GM18870 (cell line): ENCODE results near the gene MFAP3L.
A peak's percentile ranks its signal among the peaks of the same experiment; 100 is the strongest.

ENCODE experiments used
- ATAC-seq: cut with Tn5 transposase; IDR thresholded peaks from one replicate; pipeline ENCODE4 v1.9.1; 2021; ENCODE audit warnings: moderate library complexity; ENCODE audit not compliant: unreplicated experiment

Gene MFAP3L

DNA sequence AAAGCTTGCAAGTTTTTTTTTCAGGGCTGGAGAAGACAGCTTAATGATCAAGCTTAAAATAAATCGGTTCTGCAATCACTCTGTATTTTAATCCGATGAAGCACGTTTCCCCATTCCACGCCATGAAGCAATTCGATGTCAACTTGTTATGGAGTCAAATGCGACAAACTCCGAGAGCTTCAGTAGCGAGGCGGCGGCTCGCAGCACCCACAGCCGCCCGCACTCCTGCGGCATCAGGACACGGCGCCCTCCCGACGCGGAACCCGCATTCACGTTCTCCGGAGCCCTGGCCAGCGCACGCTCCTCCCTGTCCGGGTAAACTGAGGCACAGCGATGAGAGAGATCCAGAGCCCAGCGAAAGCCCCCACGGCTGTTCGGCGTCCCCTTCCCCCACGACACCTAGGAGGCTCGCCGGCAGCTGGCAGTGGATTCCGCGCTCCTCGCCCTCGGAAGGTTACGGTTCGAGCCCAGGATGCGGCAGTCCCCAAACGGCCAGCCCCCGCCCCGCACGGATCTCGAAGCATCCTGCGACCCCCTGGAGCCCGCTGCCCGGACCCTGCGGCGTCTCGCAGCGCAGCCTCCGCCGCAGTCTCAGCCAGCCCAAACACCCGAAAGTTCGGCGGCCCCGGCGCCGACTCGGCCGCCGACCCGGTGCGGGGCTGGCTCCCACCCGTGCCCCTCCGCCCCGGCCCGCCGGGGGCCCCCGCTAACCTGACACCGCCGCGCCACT lies 507 bp downstream of the MFAP3L start:
- no peak for ATAC-seq

DNA sequence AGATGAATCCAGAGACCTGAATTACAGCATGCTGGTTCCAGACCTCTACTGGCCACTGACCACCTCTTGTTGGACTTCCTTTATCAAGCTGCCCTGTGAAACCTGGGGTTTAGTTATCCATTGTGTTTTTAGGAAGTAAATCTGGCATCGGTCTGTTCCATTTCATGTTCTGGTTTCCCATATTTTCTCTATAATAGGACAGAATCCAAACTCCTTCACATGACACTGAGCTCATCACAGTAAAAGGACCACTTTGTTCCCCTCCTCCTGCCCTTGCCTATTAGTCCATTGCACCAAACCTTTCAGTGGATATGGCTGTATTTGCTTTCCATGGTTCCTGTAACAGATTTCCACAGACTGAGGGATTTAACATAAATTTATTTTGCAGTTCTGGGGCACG lies 4.0 kb downstream of the MFAP3L start:
- ATAC-seq, result no peak

DNA sequence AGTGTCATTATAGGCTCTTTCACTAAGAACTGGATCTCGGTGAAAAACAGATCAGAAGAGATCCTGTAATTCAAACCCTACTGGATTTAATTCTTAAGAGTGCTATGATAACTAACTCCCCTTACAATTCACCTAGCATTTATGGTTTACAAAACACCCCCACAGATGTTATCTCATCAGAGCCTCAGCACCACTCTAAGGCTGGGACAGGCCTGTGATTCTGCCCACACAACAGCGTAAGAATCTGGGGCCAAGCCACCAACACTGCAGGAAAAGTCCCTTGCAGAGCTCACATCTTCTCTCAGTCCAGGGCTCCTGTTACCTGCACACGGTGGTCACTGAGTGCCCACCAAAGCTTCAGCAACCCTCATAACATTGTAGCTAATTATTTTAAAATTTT lies 8.9 kb downstream of the MFAP3L start:
- ATAC-seq, result no peak

DNA sequence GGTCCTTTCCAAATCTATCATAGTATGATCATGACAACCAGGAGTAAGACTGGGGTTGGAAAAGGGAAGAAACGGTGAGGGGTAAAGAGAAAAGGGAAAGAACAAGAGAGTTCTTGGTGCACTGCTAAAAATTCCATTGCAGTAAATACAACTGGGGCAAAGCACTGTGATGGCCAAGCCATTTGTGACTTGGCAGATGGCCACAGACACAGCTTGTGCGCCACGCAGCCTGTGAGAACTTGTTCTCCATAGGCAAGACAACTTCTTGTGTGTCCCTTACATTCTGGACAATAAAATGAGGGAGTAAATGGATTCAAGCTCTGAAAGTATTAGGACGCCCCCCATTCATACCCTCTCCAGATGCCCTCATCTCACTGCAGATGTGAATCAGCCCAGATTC lies 10.9 kb downstream of the MFAP3L start:
- no peak for ATAC-seq

DNA sequence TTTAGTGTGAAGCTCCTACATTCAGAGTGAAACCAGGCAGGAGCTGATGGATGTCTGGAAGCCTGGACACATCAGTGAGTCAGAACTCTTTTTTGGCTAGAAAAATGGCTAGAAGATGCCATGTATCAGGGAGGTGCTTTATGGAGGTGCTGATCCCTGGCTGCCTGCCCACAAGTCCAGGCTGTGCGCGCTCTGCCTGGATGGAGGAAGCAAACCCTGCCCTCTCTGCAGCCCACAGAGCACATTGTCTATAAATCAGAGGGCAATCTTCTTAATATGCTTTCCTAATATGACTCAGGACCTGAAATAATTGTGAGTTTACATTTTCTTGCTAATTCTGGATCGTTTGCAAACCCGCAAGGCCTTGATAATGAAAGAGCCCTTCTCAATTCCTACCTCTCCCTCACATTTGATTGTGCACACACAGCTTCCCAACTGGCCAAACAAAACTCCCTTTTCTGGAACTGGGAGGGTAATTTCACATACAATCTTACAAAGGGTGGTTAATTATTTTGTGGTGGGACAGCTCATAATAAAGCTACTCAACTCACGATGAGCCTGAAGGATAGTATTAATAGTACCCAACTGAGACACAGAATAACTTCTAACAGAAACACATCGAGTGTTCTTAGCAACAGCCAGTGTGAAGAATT lies 11.7 kb downstream of the MFAP3L start:
- no peak for ATAC-seq

DNA sequence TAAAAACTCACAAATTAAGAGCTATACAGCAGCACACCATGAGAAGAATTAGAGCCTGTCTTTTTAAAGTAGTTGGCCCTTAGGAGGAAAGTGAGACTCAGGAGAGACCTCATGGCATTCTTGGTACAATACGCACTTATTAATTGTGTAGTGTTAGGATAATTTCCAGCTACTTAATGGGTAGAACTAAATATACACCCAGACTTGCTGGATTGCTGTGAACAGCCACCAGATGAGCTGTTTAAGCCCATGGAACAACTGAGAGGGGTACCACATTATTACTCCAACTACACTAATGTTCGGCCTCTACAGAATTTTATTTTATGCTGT lies 13.6 kb downstream of the MFAP3L start:
- ATAC-seq, result no peak

DNA sequence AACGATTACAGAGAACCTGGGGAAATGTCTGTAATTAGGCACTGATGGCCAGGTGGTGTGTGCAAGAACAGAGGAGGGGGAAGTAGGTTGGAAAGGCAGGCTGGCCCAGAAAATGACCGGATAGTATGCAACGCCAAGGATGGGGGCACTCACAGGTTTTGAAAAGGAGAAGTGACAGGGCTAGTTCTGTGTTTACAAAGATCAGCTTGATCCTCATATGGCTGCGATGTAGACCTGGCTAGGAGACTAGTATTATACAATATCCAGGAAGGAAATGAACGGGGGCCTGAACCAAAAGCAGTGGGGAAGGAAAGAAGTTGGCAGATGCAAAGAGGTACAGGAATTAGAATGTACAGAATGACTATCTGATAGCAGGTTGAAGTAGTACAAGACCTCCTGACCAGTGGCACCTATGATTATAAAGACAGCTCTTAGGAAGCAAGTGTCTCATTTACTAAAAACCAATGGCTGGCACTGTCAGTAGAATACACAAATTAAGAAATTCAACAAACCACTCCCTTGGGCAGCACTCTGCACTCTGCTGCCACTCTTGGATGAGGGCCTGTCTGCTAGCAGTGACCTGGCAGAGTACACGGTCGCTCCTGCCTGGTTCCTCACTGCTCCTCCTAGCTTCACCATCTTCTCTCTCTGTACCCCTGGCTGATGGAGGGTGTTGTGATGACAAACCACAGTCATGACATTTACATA lies 14.1 kb downstream of the MFAP3L start:
- no peak for ATAC-seq

DNA sequence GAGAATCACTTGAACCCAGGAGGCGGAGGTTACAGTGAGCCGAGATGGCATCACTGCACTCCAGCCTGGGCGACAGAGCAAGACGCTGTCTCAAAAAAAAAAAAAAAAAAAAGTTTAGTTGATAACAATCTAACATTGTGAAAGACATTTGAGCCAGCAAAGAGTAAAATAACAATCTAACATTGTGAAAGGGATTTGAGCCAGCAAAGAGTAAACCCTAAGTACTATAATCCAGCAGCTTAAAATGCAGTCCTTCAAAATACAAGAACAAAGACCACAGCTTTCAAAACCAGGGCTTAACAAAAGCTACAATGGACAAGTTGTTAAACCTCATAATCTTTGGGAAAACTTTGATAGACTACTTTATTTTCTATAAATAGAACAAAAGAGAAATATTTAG lies 16.9 kb downstream of the MFAP3L start:
- ATAC-seq, result no peak

DNA sequence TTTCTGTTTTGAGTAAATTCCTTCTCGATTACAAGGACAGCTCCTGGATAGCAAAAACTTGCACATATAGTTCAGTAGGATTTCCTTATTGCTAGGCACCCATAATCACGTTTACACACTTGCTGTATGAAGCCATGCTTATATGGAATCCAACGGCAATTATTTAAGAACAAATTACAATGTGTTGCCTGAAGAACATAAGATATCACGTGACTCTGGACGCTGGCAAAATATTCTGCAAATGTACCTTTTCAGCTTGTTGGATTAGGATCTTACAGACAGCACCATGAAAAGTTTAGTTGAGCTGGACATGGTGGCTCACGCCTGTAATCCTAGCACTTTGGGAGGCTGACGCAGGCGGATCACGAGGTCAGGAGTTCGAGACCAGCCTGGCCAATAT lies 17.4 kb downstream of the MFAP3L start:
- ATAC-seq, result no peak

DNA sequence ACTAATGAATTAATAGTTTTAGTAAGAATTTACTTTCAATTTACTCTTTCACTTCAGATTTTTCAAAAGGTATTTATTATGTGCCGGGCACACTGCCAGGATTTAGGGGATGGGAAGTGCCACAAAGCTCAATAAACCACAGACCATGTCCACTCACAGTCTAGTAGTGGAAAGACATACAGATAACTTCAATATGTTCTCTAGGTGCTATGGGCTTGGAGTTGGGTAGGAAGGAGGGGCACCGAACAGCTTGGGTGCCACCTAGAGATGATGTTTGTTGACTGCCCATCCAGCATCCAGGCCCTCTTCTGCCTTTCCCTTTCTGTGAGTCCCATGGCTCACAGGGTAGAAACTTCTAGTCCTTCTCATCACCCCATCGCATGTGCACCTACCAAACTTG lies 17.8 kb downstream of the MFAP3L start:
- peak; percentile 46 for ATAC-seq

DNA sequence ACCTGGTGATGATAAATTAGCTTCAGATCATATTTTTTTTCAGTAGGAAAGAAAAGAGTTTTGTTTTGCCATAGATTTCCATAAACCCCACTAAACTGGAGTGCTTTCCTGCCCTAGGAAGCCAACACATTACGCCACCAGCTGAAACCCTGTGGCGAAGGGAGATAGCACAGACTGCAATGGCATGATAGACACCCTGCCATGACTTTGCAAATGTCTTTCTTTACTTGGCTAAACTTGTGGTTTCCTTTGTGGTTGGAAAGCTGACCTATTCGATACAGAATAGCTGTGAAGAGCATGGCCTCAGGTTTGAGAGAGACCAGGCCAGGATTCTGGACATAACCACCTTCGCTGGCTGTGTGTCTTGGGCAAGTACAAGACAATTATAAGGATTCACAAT lies 19.1 kb downstream of the MFAP3L start:
- ATAC-seq, result no peak

DNA sequence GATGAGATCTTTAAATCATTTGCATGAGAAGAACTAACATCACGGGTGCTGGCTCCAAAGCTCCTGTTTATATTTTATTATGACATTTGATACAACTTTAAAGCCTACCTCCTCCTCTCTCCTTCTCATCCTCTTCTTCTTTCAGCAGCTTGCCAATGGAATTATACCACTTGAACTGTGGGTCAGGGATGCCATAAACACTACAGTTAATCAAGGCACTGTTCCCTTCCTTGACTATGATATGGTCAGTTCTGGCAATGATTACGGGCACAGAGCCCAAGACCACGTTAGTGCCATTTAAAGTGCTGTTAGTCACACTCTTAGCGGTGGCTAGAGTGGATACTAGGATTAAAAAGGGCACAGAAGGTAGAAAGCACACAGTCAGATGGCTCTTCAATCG lies 20.7 kb downstream of the MFAP3L start:
- no peak for ATAC-seq

DNA sequence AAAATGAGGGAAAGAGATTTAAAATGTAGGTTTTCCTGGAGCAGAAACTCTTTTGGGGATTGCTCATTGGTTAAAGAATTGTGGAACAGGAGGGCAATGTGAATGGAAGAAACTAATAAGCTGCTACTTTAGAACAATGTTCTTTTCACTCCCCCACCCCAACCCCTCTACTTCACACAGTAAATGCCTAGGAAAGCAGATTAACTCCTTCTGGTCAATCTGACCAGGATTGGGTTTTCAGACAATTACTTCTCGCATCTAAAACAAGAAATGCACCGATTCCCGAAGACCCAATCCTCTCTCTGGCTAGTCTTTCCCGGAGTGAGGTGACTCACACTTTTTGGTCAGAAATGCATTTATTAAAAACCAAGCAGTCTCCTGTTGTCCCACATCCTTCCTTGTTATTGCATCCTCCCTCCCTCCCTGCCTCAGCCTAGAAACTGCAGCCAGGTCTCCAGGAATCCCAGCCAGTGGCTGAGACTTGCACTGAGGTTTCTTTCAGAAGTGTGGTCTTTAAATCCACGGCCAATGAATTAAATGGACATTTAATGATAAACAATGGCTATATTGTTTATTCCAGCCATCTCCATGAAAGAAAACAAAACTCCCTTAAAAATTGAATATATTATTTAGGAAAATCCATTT lies 21.4 kb downstream of the MFAP3L start:
- no peak for ATAC-seq

DNA sequence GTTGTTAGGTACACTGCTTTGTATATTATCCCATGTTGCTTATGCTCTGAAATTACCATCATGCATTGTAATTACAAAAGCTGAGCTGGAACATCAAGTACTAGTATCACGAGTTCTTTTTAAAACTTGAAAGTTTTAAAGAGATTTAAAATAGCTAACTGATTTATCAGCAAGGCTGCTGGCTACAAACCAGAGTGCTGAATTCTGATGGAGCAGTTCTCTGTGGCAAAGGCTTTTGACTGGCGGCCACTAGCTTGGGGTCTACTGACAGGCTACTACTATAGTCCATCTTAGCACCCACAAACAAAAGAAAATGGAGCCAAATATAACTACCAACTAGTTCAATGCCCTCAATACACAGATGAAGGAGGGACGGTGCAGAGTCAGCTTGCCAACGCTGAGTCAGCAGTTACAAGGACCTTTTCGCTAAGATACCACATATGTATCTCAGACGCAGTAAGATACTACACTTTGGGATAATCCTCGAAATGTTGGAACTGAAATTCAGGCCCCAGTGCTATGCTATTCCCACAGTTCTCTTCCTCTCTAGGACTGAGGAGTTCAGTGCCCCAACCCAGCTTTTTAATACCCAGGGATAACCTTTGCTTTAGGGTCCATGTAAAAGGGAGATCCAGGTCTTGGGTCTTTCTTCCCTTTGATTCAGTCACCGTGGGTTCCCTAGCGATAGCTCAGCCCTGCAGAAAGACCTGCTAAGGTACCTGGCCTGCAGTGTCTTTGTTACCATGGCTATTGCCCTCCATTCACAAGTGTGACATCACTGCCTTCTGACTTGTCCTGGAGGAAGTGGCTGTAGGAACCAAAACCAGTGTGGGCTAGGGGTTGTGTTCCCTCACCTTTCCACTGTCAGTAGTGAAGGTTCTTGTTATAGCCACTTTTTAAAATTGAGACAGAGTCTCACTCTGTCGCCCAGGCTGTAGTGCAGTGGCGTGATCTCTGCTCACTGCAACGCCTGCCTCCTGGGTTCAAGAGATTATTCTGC lies 22.8 kb downstream of the MFAP3L start:
- peak; percentile 51 for ATAC-seq

DNA sequence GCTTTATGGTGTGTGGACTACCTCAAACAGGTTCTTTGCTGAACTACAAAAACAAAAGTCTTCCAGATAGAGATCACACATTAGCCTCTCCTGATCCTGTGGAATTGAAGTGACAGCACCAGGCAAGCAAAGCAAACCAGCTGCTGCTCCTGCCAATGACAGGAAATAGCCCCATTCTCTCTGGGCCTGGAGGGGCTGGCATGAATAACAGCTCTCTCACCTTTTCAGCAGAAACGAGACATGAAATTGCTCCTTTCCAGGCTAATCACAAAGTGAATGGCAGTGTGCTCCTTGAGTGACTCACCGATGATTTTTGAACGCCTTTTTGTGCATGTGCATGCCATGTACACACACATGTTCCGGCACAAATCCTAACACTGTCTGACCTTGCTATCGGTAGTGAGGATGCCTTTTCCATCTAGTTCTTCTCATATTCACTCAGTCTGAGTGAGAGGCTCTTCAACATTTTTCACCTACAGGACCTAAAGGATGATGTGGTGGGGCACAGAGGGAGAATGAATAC lies 24.4 kb downstream of the MFAP3L start:
- no peak for ATAC-seq

DNA sequence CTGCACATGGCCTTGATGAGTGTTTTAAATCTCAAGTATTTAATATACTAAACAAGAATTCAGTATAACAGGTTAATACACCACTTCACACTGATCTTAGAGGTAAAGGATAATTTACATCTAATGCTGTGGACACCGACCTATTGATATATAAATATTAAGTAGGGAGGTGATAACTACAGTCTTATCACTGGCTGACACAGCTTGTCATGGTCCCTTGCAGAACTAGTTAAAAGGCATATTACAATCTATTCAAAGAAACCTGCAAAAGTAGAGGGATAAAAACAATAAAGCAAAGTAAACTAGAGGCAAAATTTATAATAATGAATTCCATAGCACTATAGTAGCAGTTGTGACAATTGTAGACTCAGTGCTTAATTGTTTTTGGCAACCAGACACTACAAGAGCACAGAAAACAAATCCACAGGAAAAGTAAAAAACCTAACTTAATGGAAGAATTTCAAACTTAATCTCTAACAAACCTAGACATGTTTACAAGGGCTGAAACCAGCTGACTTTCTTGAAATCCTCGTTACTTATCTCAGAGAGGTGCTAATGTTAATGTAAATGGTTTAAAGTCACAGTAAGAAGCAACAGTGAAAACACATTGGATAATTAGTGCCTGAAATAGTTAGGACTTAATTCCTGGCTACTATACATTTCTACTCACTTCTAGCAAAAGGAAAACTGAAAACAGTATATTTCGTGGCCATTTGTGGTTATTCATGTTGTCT lies 25.0 kb downstream of the MFAP3L start:
- ATAC-seq, result no peak

DNA sequence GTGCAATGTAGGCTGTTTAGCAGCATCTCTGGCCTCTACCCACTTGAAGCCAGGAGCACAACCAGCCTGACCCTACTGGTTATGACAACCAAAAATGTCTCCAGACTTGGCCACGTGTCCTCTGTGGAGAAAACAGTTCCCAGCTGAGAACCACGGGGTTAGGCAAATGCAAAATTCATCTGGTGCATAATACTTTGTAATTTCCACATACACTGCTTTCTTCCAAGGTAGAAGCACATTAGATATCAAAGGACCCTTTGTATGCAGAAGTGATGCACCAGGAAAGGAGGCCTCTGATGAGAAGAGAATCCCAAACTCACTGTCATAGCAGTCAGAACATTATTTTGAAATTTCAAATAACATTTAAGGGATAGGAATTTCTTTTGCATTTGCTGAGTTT lies 26.3 kb downstream of the MFAP3L start:
- no peak for ATAC-seq

DNA sequence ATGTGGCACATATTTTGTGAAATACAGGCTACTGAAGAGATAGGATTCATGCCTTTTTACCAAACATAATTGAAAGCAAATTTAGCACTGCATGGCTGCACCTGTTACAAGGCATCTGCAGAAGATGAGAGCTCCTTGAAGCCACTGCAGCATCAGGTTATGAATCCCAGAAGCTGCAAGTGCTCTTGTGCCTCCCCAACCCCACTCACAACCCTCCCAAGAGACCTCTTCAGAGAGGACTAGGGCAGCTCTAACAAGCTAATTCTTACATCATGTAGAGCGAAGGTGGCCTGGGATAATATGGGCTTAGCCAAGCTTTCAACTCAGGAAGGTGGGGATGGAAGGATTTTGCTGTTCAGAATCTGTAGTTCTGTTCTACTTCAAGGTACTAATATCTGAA lies 27.2 kb downstream of the MFAP3L start:
- no peak for ATAC-seq

DNA sequence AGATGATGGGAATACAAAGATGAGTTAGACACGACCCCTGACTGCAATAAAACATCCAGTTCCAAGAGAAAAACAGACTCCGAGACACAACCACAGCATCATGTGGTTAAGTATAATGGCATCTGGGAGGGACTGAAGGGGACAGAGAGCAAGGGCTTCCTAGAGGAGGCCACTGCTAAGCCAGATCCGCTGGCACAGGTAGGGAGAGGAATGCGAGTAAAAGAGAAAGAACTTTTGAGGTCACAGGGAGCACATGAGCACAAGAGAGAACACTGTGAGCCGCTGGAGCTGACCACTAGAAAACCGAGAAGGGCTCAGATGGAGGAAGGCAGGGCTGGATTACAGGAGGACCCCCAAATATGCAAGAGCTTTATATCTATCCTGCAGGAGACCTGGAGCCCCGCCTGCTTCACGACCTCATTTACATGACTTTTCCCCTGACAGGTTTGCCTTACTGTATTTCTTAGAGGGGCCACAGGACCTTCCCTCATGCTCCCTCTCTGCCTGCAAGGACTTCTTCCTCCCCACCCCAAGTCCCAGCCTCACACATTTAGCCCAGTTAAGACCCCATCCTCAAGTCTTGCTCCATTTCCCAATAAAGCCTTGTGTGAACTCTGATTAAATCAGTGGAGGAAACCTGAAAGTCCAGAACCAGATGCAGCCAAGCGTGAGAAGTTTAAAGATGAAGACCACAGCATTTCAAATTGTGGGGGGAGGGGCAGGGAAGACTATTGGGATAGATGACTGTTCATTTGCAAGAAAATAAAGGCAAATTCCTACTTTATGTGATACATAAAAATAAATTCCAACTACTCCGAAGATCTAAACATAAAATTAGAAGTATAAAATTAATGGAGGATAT lies 29.6 kb downstream of the MFAP3L start:
- ATAC-seq, result no peak
